Activated naive CD4-positive, alpha-beta T cell treated with anti-CD3 and anti-CD28 coated beads for 36 hours (primary cell): Measurements from ENCODE around the gene GGA2. TPM values are rescaled to one million over a fixed set of nuclear protein-coding genes. Genes with fewer than 3 reads are reported as not detected.
"Not testable (repeated sequence)": the region's sequence is repeated elsewhere in the genome, so short reads cannot be mapped to it uniquely, and the experiment has no call there.

Experiments used
- CTCF ChIA-PET: fragments of 350-600 bp; sonication (Branson Sonifier 250); formaldehyde crosslinking; loops from one replicate; lab custom pipeline; 2021; ENCODE audit warnings: antibody characterized with exemption; lab: Charles Lee
- DNase-seq: peaks from one replicate; pipeline ENCODE4 v3.0.0-alpha.2; 2020
- H3K27ac Mint-ChIP-seq: one replicate; pipeline ENCODE4 v1.8.0; 2021; ENCODE audit warnings: mild to moderate bottlenecking, mixed read lengths
- H3K27me3 Mint-ChIP-seq: one replicate; pipeline ENCODE4 v1.8.0; 2021; ENCODE audit warnings: low read depth, mixed read lengths
- H3K36me3 Mint-ChIP-seq: one replicate; pipeline ENCODE4 v1.8.0; 2021; ENCODE audit warnings: low read depth, mixed read lengths
- H3K4me1 Mint-ChIP-seq: one replicate; pipeline ENCODE4 v1.8.0; 2021; ENCODE audit warnings: low read depth, mixed read lengths
- H3K4me3 Mint-ChIP-seq: one replicate; pipeline ENCODE4 v1.8.0; 2021; ENCODE audit warnings: mild to moderate bottlenecking, moderate library complexity, mixed read lengths
- H3K9me3 Mint-ChIP-seq: one replicate; pipeline ENCODE4 v1.8.0; 2021; ENCODE audit warnings: mixed read lengths
- intact Hi-C: fragments of 100-400 bp; cut with micrococcal nuclease; formaldehyde crosslinking; loops from one replicate; pipeline ENCODE4 v1.15.1; 2023
- total RNA-seq, 2 experiments: library from RNA; stranded (reverse); gene quantifications; one replicate each; pipeline ENCODE4 v1.2.3, GENCODE V29; 2021

The GGA2 gene
- total RNA-seq, 2 experiments from 2014 or later: 53.0 to 62.7 TPM

- CTCF ChIA-PET: interaction anchor here (1.2 kb wide), 1 partner anchor 46 kb away, joined by 4 read pairs; no protein-coding TSS in a partner anchor
- no peaks in the 10 kb centered on the region for H3K4me1 Mint-ChIP-seq
- no peaks in the 10 kb centered on the region for H3K27me3 Mint-ChIP-seq
- no peak overlapping the region for H3K4me3 Mint-ChIP-seq
- H3K27ac Mint-ChIP-seq: no peak overlapping the region
- DNase-seq: no peak
- no peaks in the 10 kb centered on the region for H3K9me3 Mint-ChIP-seq
- H3K36me3 Mint-ChIP-seq: peaks cover 45% of the 10 kb centered on the region
- intact Hi-C loops: no loop called here
These were observed 30.0 kb downstream of the GGA2 start for GRCh38 chr16:23480257-23480656.

GRCh38 chr16:23479138-23479537, 31.2 kb downstream of the GGA2 start:
- no peaks in the 10 kb centered on the region for H3K27me3 Mint-ChIP-seq
- no peak overlapping the region for H3K4me3 Mint-ChIP-seq
- DNase-seq: no peak
- H3K27ac Mint-ChIP-seq: no peak overlapping the region
- no peaks in the 10 kb centered on the region for H3K4me1 Mint-ChIP-seq
- peaks cover 39% of the 10 kb centered on the region for H3K36me3 Mint-ChIP-seq
- no peaks in the 10 kb centered on the region for H3K9me3 Mint-ChIP-seq
- CTCF ChIA-PET: interaction anchor here (0.6 to 1.2 kb wide), 3 partner anchors 29 to 45 kb away, joined by 3 to 4 read pairs (median 3); no protein-coding TSS in a partner anchor
- intact Hi-C loops: no loop called here

GRCh38 chr16:23478566-23478965, 31.7 kb downstream of the GGA2 start:
- DNase-seq: no peak
- CTCF ChIA-PET: interaction anchor here (0.6 kb wide), 1 partner anchor 30 kb away, joined by 3 read pairs; no protein-coding TSS in a partner anchor
- no peak overlapping the region for H3K4me3 Mint-ChIP-seq
- intact Hi-C loops: no loop called here
- H3K36me3 Mint-ChIP-seq: peaks cover 43% of the 10 kb centered on the region
- no peaks in the 10 kb centered on the region for H3K27me3 Mint-ChIP-seq
- H3K9me3 Mint-ChIP-seq: no peaks in the 10 kb centered on the region
- H3K4me1 Mint-ChIP-seq: no peaks in the 10 kb centered on the region
- H3K27ac Mint-ChIP-seq: no peak overlapping the region

DNA sequence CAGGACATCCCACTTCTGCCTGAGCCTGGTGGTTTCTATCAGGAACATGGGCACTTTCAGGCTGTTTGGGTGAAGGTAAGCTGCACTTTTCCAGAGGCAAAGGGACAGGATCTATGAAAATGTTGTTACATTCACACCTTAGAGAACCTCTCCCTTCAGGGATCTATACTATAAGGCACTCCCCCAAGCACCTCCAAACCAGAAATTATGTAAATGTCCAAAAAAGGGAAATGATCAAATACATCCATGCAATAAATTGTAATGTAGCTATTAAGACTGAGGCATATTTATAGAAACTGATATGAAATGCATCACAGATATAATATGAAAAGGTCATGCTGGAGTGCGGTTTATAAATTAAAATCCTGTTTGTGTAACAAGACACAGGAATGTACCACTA, 34.0 kb downstream of the GGA2 start:
- DNase-seq: no peak
- no peak overlapping the region for H3K27ac Mint-ChIP-seq
- no peak overlapping the region for H3K4me3 Mint-ChIP-seq
- H3K9me3 Mint-ChIP-seq: no peaks in the 10 kb centered on the region
- intact Hi-C loops: no loop called here
- H3K36me3 Mint-ChIP-seq: peaks cover 36% of the 10 kb centered on the region
- CTCF ChIA-PET: interaction anchor here (0.6 to 1.0 kb wide), 3 partner anchors 24 to 85 kb away, joined by 3 read pairs; no protein-coding TSS in a partner anchor
- no peaks in the 10 kb centered on the region for H3K27me3 Mint-ChIP-seq
- no peaks in the 10 kb centered on the region for H3K4me1 Mint-ChIP-seq

- no peaks in the 10 kb centered on the region for H3K9me3 Mint-ChIP-seq
- H3K36me3 Mint-ChIP-seq: peaks cover 26% of the 10 kb centered on the region
- CTCF ChIA-PET: no interaction called here
- H3K4me3 Mint-ChIP-seq: no peak overlapping the region
- no peaks in the 10 kb centered on the region for H3K4me1 Mint-ChIP-seq
- no peak for DNase-seq
- intact Hi-C loops: no loop called here
- H3K27me3 Mint-ChIP-seq: no peaks in the 10 kb centered on the region
- H3K27ac Mint-ChIP-seq: peak overlapping the region; percentile 50
These were observed 40.5 kb downstream of the GGA2 start for GRCh38 chr16:23469814-23470213.

GRCh38 chr16:23466162-23466885, 44.0 kb downstream of the GGA2 start:
- Mint-ChIP-seq H3K27me3 (no peaks in the 10 kb centered on the region), H3K27ac (peak overlapping the region; percentile 1), H3K9me3 (no peaks in the 10 kb centered on the region), H3K36me3 (peaks cover 19% of the 10 kb centered on the region), H3K4me1 (no peaks in the 10 kb centered on the region), H3K4me3 (no peak overlapping the region)
- intact Hi-C loops: no loop called here
- no peak for DNase-seq
- CTCF ChIA-PET: no interaction called here

- H3K9me3 Mint-ChIP-seq: no peaks in the 10 kb centered on the region
- CTCF ChIA-PET: no interaction called here
- intact Hi-C loops: no loop called here
- H3K36me3 Mint-ChIP-seq: peaks cover 17% of the 10 kb centered on the region
- no peaks in the 10 kb centered on the region for H3K4me1 Mint-ChIP-seq
- no peaks in the 10 kb centered on the region for H3K27me3 Mint-ChIP-seq
- DNase-seq: no peak
- H3K27ac Mint-ChIP-seq: no peak overlapping the region
- H3K4me3 Mint-ChIP-seq: no peak overlapping the region
These were observed 45.1 kb downstream of the GGA2 start for GRCh38 chr16:23465179-23465578.

GRCh38 chr16:23464196-23464595, 46.1 kb downstream of the GGA2 start:
- Mint-ChIP-seq H3K9me3 (no peaks in the 10 kb centered on the region), H3K36me3 (peaks cover 12% of the 10 kb centered on the region), H3K4me3 (no peak overlapping the region), H3K4me1 (no peaks in the 10 kb centered on the region), H3K27me3 (no peaks in the 10 kb centered on the region), H3K27ac (no peak overlapping the region)
- DNase-seq: no peak
- intact Hi-C loops: no loop called here
- CTCF ChIA-PET: no interaction called here

- peaks cover 11% of the 10 kb centered on the region for H3K36me3 Mint-ChIP-seq
- H3K27me3 Mint-ChIP-seq, intact Hi-C loops, DNase-seq, H3K27ac Mint-ChIP-seq, H3K4me3 Mint-ChIP-seq, CTCF ChIA-PET, H3K4me1 Mint-ChIP-seq, H3K9me3 Mint-ChIP-seq: not testable (repeated sequence)
These were observed 47.3 kb downstream of the GGA2 start for GRCh38 chr16:23462994-23463393.

DNA sequence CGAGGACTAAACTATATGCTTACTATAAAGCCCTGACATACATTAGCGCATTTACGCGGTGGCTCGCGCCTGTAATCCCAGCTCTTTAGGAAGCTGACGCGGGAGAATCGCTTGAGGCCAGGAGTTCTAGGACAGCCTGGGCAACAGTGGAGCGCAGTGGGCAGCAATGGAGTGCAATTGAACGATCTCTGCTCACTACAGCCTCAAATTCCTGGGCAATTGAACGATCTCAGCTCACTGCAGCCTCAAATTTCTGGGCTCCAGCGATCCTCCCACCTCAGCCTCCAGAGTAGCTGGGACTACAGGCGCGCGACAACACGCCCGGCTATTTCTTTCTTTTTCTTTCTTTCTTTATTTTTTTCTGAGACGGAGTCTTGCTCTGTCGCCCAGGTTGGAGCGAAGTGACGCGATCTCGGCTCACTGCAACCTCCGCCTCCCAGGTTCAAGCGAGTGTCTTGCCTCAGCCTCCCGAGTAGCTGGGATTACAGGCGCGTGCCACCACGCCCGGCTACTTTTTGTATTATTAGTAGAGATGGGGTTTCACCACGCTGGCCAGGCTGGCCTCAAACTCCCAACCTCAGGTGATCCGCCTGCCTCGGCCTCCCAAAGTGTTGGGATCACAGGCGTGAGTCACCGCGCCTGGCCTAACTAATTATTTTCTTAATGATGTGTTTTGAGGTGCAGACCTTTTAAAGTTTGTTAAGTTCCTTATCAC, 56.8 kb downstream of the GGA2 start:
- H3K27me3 Mint-ChIP-seq: no peaks in the 10 kb centered on the region
- peak overlapping the region; percentile 68 for H3K27ac Mint-ChIP-seq
- peak overlapping the region; percentile 97 for H3K4me3 Mint-ChIP-seq
- no peaks in the 10 kb centered on the region for H3K9me3 Mint-ChIP-seq
- DNase-seq: no peak
- CTCF ChIA-PET: interaction anchor here (0.6 to 1.1 kb wide), 2 partner anchors 8 to 18 kb away, joined by 3 to 6 read pairs; no protein-coding TSS in a partner anchor
- intact Hi-C loops: loop anchor here (1.0 to 2.0 kb wide), 2 partner anchors 51 to 104 kb away; partner anchors contain the start of genes EARS2 and UBFD1
- peaks cover 30% of the 10 kb centered on the region for H3K4me1 Mint-ChIP-seq
- no peaks in the 10 kb centered on the region for H3K36me3 Mint-ChIP-seq

GRCh38 chr16:23452572-23453337, 57.5 kb downstream of the GGA2 start, which contains the start of gene COG7:
Gene COG7 (minus strand): TSS chr16:23453189. CDS start chr16:23452994, 195 bp downstream.
- Mint-ChIP-seq H3K36me3 (no peaks in the 10 kb centered on the region), H3K4me1 (peaks cover 34% of the 10 kb centered on the region), H3K27me3 (no peaks in the 10 kb centered on the region), H3K9me3 (no peaks in the 10 kb centered on the region), H3K4me3 (peak within 1 kb of the TSS; percentile 97), H3K27ac (peak within 1 kb of the TSS; percentile 86)
- DNase-seq: peak; percentile 89
- intact Hi-C loops: loop anchor here (1.0 to 2.0 kb wide), 2 partner anchors 52 to 105 kb away; partner anchors contain the start of genes EARS2 and UBFD1
- CTCF ChIA-PET: interaction anchor here (0.8 to 1.1 kb wide), 4 partner anchors 17 to 144 kb away, joined by 3 to 6 read pairs (median 4); no protein-coding TSS in a partner anchor

DNA sequence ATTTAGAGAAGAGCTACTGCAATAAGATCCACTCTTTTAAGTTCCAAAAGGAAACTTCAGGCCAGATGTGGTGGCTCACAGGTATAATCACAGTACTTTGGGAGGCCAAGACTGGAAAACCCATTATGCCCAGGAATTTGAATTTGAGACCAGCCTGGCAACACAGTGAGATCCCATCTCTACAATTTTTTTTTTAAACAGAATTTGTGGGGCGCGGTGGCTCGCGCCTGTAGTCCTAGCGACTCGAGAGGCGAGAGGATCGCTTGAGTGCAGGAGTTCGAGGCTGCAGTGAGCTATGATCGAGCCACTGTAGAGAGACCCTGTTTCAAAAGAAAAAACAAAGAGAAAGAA, 58.1 kb downstream of the GGA2 start:
- DNase-seq: no peak
- intact Hi-C loops: loop anchor here (2.0 kb wide), 1 partner anchor 53 kb away; no protein-coding TSS in a partner anchor
- CTCF ChIA-PET: interaction anchor here (0.8 to 1.1 kb wide), 3 partner anchors 16 to 145 kb away, joined by 3 to 5 read pairs (median 4); no protein-coding TSS in a partner anchor
- H3K9me3 Mint-ChIP-seq: no peaks in the 10 kb centered on the region
- peak overlapping the region; percentile 97 for H3K4me3 Mint-ChIP-seq
- H3K27ac Mint-ChIP-seq: peak overlapping the region; percentile 86
- no peaks in the 10 kb centered on the region for H3K36me3 Mint-ChIP-seq
- peaks cover 34% of the 10 kb centered on the region for H3K4me1 Mint-ChIP-seq
- H3K27me3 Mint-ChIP-seq: no peaks in the 10 kb centered on the region
